HG03025 (cell line): ENCODE data around the gene LHFPL2.
"Not testable (repeated sequence)": the region's sequence is repeated elsewhere in the genome, so short reads cannot be mapped to it uniquely, and the experiment has no call there.

Source experiments
- ATAC-seq: cut with Tn5 transposase; IDR thresholded peaks from one replicate; pipeline ENCODE4 v1.9.1; 2021; ENCODE audit warnings: mild to moderate bottlenecking, moderate library complexity; ENCODE audit not compliant: unreplicated experiment, low FRiP score

LHFPL2 gene

GRCh38 chr5:78667461-78668103 is 19.0 kb upstream of the LHFPL2 start:
- no peak for ATAC-seq

GRCh38 chr5:78666975-78667374 is 18.4 kb upstream of the LHFPL2 start:
- ATAC-seq, result not testable (repeated sequence)

GRCh38 chr5:78666041-78666444 is 17.5 kb upstream of the LHFPL2 start:
- no peak for ATAC-seq

DNA sequence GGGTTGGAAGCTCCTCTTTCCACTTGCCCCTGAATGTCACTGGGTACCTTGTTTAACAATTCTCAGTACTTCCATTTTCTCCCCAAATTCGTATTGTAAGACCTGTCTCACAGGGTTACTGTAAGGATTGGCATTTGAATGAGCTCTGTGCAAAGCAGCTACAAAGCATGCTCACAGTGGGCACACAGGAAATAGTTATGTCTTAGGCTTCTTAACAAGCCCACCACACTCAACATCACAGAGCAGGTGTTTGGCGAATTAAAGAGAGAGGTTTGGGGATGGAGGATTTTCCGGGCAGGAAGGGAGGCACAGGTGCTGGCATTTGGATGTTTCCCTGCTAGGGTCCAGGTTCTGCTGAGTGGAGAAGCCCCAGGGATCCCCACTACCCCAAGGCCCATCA is 17.0 kb upstream of the LHFPL2 start:
- no peak for ATAC-seq

GRCh38 chr5:78662323-78662722 is 13.8 kb upstream of the LHFPL2 start:
- ATAC-seq, result no peak

DNA sequence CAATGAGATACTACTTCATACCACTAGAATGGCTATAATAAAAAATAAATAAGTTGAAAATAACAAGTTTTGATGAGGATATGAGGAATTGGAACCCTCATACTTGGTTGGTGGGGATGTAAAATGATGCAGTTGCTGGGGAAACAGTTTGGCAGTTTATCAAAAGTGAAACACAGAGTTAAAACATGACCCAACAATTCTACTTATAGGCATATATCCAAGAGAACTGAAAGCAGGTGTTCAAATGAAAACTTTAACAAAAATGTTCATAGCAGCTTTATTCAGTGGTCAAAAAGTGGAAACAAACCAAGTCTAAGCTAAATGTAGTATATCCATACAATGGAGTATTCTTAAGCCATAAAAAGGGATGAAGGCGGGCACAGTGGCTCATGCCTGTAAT is 13.1 kb upstream of the LHFPL2 start:
- ATAC-seq, result no peak

DNA sequence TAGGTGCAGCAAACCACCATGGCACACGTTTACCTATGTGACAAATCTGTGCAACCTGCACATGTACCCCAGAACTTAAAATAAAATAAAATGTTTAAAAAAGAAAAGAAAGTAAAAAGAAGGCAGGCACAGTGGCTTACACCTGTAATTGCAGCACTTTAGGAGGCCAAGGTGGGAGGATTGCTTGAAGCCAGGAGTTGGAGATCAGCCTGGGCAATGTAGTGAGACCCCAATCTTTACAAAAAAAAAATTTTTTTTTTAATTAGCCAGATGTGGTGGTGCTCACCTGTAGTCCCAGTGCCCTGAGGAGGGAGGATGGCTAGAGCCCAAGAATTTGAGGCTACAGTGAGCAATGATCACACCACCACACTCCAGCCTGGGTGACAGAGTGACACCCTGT is 12.5 kb upstream of the LHFPL2 start:
- no peak for ATAC-seq

DNA sequence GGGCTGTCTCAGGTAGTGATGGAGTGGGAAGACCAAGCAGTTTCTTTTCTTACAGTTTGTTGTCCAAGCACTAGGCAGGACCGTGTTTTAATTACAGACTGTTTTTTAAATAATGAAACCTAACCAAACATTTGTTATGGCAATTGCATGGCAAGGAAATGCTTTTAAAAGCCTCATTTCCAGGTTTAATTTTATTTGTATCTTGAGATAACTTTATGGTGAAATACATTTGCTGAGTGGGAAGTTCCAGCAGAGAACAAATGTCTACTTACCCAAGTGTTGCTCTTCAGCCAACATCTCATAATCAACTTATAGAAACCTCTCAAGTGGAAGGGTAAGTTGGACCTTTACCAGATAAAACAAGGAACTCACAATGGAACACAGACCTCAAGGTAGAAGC is 11.8 kb upstream of the LHFPL2 start:
- ATAC-seq, result no peak

DNA sequence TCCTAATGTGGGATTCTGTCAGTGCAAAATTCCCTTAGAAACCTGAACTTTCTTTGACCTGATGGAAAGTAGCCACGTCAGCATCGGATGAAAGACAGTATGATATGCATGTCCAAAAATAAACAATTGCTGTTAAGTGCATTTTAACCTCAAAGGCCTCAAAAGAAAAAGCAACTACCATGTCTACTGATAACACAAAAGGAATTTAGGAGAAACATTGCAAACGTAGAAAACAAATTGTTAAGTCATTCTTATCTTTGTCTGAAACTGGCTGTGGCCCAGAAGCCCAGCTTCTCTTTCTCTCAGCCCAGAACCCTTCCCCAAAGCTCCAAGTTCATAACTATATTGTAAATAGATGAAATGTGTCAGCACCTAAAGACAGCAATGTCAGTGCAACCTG is 11.1 kb upstream of the LHFPL2 start:
- ATAC-seq, result no peak

GRCh38 chr5:78659114-78659513 is 10.5 kb upstream of the LHFPL2 start:
- no peak for ATAC-seq

DNA sequence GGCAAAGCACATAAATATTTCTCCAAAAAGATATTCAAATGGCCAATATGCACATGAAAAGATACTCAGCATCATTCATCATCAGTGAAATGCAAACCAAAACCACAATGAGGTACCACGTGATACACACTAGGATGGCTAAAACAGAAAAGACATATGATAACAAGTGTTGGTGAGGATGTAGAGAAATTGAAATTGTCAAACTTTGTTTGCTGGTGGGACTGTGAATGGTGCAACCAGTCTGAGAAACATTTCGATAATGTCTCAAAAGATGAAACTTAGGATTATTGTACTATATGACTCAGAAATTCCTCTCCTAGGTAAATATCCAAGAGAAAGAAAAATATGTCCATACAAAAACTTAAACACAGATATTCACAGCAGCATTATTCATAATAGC is 8.6 kb upstream of the LHFPL2 start:
- ATAC-seq, result no peak

DNA sequence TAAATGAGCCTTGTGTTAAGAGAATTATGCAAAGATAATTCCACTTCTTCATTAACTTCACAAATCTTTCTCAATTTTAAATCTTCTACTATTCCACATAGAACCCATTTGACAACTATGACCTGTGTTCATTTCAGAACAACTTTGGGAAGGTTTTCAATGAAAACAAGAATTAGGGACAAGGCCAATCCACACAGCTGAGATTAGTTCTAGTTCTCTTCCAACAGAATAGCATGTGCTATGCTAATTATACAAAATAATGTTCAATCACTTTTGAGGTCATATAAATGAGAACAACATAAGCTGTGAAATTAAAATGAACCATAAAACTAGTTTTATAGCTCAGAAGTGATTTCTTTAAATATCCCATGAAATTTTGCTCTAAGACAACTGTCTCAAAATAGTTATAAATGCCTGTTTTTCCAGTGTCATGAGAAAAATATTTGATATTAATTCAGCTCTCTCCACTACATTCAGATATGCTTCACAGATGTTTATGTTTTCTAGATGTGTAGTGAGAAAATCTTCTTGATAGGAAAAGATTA is 7.2 kb upstream of the LHFPL2 start:
- no peak for ATAC-seq

DNA sequence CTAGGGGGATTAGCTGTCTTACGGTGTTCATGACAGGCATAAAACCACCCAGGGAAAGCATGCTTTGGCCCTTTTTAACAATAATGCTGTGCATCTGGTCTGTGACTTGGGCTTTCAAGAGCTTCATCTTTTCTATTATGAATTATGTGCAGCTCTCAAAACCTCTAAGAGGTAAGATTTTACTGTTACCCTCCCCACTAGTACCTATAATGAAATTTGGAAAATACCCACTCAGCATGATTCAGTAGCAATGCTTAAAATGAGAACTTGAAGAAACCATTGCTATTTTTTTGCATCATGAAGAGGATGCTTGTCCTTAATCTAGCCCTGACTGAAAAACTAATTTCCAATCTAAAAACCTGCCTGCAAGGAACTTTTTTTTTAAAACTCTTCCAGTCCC is 5.8 kb upstream of the LHFPL2 start:
- no peak for ATAC-seq

DNA sequence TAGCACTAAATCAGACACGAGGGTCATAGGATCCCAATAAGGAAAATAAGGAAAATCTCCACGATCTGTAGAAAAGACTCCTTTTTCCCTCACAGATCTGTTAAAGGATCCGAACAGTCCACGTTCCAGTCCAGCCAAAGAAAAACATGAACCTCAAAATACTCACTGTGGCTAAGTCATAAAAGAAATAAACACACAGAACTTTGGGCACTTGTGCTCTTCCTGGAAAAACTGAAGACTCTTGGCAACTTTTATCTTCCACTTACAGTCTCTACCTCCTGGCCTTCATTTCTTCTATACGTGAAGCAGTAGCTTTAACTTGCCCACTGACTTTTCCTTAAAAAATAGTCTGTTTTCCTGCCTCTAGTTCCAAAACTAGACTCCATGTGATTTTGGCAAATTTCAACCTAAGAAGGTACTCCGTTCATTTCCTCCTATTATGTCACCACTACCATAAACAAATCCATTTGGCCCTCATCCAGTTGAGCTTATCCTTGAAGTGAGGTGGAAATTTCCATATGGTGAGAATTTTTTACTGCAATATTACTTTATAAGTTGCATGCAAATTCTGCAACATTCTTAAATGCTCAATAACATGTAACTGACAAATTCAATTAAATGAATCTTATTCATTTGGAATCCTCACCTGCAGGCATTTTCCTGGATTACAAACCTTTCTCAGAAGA is 5.3 kb upstream of the LHFPL2 start:
- ATAC-seq, result no peak

DNA sequence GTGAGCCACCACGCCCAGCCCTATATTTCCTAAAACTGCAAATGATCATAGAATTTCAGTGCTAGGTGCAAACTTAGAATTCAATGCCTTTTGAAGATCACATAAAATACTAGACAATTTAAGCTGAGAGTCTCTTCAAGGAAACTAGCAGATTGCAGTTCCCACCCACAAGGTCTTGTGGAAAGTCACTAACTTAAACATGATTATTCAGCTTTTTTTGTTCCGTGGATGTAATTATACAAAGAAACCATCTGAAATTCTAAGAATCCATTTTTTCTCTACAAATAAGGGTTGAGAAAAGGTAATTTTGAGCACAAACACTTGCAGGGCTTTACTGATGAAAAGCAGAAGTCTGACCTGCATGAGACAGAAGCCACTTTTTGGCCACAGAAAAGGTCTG is 4.5 kb upstream of the LHFPL2 start:
- no peak for ATAC-seq

DNA sequence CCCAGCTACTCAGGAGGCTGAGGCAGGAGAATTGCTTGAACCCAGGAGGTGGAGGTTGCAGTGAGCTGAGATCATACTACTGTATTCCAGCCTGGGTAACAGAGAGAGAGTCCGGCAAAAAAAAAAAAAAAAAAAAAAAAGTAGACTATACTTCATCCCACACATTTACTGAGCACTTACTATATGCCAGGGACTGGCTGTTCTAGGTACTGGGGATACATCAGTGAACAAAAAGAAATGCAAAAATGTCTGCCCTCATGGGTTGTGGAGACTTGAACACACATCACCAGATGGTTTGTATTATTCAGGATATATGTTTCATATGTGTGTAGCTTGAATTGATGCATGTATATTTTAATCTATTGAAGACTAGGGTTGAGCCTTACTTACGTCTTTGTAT is 2.9 kb upstream of the LHFPL2 start:
- no peak for ATAC-seq

- no peak for ATAC-seq
Measured at GRCh38 chr5:78650531-78650930, 2.0 kb upstream of the LHFPL2 start.

- ATAC-seq, result no peak
Measured at GRCh38 chr5:78649861-78650496, 1.4 kb upstream of the LHFPL2 start.

DNA sequence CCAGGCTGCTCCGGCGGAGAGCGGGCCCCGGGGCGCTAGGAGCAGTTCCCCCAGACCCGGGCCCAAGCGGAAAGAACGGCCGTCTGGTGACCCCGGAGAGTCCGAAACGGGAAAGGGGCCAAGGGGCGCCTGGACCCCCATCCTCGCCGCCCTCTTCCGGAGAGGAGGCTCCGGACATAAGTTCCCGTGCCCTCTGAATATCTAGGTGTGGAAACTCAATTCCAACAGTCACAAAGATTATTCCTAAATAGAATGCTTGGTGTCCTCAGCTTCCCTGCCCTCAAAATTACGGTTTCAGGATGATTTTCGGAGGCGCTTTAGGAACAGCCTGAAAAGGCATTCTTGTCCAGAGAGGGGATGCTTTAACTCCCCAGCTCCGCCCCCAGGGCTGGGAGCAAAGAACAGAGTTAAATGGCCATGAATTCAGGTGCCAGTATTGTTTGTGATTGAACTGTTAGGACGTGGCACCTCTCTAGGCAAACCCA is 681 bp upstream of the LHFPL2 start:
- ATAC-seq, result no peak

DNA sequence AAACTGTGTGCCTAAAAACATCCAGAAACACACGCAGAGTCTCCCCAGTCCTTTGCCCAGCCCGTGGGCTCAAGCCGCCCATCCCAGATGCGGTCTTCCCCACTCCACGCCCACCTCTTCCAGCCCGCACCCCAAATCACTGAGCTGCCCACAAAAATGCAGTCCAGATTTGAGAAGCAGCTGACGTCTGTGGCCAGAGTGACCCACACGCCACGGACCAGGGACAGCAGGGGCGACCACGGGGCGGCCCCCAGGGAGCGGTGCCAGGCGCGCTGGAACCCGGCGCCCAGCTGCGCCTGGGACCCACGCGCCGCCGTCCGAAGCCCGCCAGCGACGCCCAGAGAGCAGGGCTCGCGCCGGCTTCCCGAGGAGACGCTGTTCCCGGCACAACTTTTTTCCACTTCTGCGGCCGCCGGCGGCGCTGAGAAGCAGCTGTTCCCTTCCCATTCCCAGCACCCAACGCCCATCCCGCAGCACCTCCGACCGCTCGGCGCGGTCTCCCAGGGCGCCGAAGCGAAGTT is 674 bp downstream of the LHFPL2 start:
- ATAC-seq, result peak; percentile 25

GRCh38 chr5:78647351-78647818 is 1.2 kb downstream of the LHFPL2 start:
- ATAC-seq, result no peak
